HepG2 (cell line): ENCODE measurements around the gene NUBP2. TPM values are rescaled to one million over a fixed set of nuclear protein-coding genes. Genes with fewer than 3 reads are reported as not detected.

Experiments used
- ATF7-NPFF ChIP-seq: sonication (generic); formaldehyde crosslinking; IDR thresholded peaks from 2 replicates; pipeline ENCODE4 v1.8.1; 2023; ENCODE audit warnings: mild to moderate bottlenecking, low read depth, missing genetic modification reagents, moderate library complexity
- FIP1L1 ChIP-seq: fragments of 200-400 bp; formaldehyde crosslinking; IDR thresholded peaks from 2 replicates; pipeline ENCODE4 v1.6.1; 2018; ENCODE audit warnings: low read depth, mild to moderate bottlenecking, low read length, moderate library complexity, borderline replicate concordance; ENCODE audit not compliant: insufficient read depth
- FOSL1 ChIP-seq: sonication (generic); formaldehyde crosslinking; IDR thresholded peaks from 2 replicates; pipeline ENCODE4 v1.9.0; 2021; ENCODE audit warnings: missing genetic modification reagents, borderline replicate concordance
- HINFP ChIP-seq: sonication (generic); formaldehyde crosslinking; IDR thresholded peaks from 2 replicates; pipeline ENCODE4 v1.4.0; 2020; ENCODE audit warnings: low read depth, mild to moderate bottlenecking, missing genetic modification reagents
- LCORL ChIP-seq, 2 experiments: fragments of 450-650 bp in 1 of 2; sonication (generic) in 1 of 2; formaldehyde crosslinking in 1 of 2; IDR thresholded peaks; 2 replicates each; pipeline versions ENCODE4 v1.5.0 to v1.6.1; 2017 to 2020; ENCODE audit warnings: antibody characterized with exemption in 1 of 2, missing genetic modification reagents in 1 of 2
- NRL ChIP-seq: sonication (generic); formaldehyde crosslinking; IDR thresholded peaks from 2 replicates; pipeline ENCODE4 v1.5.0; 2020; ENCODE audit warnings: missing genetic modification reagents, mild to moderate bottlenecking, moderate library complexity, borderline replicate concordance
- RARG ChIP-seq: sonication (generic); formaldehyde crosslinking; IDR thresholded peaks from 2 replicates; pipeline ENCODE4 v1.4.0; 2020; ENCODE audit warnings: low read depth, mild to moderate bottlenecking, missing genetic modification reagents
- TSC22D2 ChIP-seq: sonication (generic); formaldehyde crosslinking; IDR thresholded peaks from 2 replicates; pipeline ENCODE4 v1.5.1; 2020; ENCODE audit warnings: missing genetic modification reagents, mild to moderate bottlenecking, borderline replicate concordance
- ZNF326 ChIP-seq: sonication (generic); formaldehyde crosslinking; IDR thresholded peaks from 2 replicates; pipeline ENCODE4 v1.4.0; 2020; ENCODE audit warnings: missing genetic modification reagents, borderline replicate concordance
- ZNF362 ChIP-seq: sonication (generic); formaldehyde crosslinking; IDR thresholded peaks from 2 replicates; pipeline ENCODE4 v1.4.0; 2020; ENCODE audit warnings: missing genetic modification reagents, mild to moderate bottlenecking, borderline replicate concordance
- ZNF569 ChIP-seq: sonication (generic); formaldehyde crosslinking; IDR thresholded peaks from 2 replicates; pipeline ENCODE4 v1.5.0; 2020; ENCODE audit warnings: mild to moderate bottlenecking, missing genetic modification reagents, moderate library complexity, borderline replicate concordance
- ZNF670 ChIP-seq: sonication (generic); formaldehyde crosslinking; IDR thresholded peaks from 2 replicates; pipeline ENCODE4 v1.8.0; 2022; ENCODE audit warnings: mild to moderate bottlenecking, missing genetic modification reagents, borderline replicate concordance
- ZNF800 ChIP-seq: sonication (generic); formaldehyde crosslinking; IDR thresholded peaks from 2 replicates; pipeline ENCODE4 v1.4.0; 2020; ENCODE audit warnings: missing genetic modification reagents
- ZNF83 ChIP-seq: sonication (generic); formaldehyde crosslinking; IDR thresholded peaks from 2 replicates; pipeline ENCODE4 v1.4.0; 2020; ENCODE audit warnings: missing genetic modification reagents, mild to moderate bottlenecking, borderline replicate concordance
- ZZZ3 ChIP-seq: sonication (generic); formaldehyde crosslinking; IDR thresholded peaks from 2 replicates; pipeline ENCODE4 v1.4.0; 2020; ENCODE audit warnings: missing genetic modification reagents, mild to moderate bottlenecking, borderline replicate concordance
- polyA plus RNA-seq, 8 experiments: library from polyadenylated mRNA; depleted of rRNA in 3 of 8; stranded (reverse) in 7 of 8; unstranded in 1 of 8; fragments of >200 nt; fragmentation: Illumina TruSeq in 4 of 8; extraction: Trizol in 4 of 8; gene quantifications; 2 replicates each; pipeline versions ENCODE4 v1.2.1 to v1.2.3, GENCODE V29; 2011 to 2016; ENCODE audit warnings: low read depth in 4 of 8, missing spikeins in 1 of 8, mixed read lengths in 1 of 8; ENCODE audit not compliant: insufficient read depth in 1 of 8
- total RNA-seq, 5 experiments: library from RNA; depleted of rRNA; stranded (reverse); fragments of >200 nt; fragmentation: Illumina TruSeq; extraction: Trizol; gene quantifications; 2 replicates each; pipeline ENCODE4 v1.2.3, GENCODE V29; 2016; ENCODE audit warnings: low read depth in 1 of 5
- TF ChIP-seq, protein P1 (sequence below): sonication (generic); IDR thresholded peaks from 2 replicates; pipeline ENCODE4 v1.6.1; 2016; ENCODE audit warnings: low read depth, borderline replicate concordance
- TF ChIP-seq, protein P2 (sequence below): sonication (generic); formaldehyde crosslinking; IDR thresholded peaks from 2 replicates; pipeline ENCODE4 v1.4.0; 2020; ENCODE audit warnings: mild to moderate bottlenecking, low read depth, missing genetic modification reagents
- TF ChIP-seq, protein P3 (sequence below): sonication (generic); formaldehyde crosslinking; IDR thresholded peaks from 2 replicates; pipeline ENCODE4 v1.4.0; 2020; ENCODE audit warnings: mild to moderate bottlenecking, missing genetic modification reagents

NUBP2 gene
- total and polyA plus RNA-seq, 2 of the 13 experiments (the other 11 are each of a cell fraction or from before 2014, with no cell fraction given): 25.7 to 61.5 TPM

- TF ChIP-seq LCORL (IDR thresholded peaks at IDR 0.05) (no peak), LCORL (CRISPR knock-in tag; IDR thresholded peaks at IDR 0.05) (peak; percentile 74), ZZZ3 (CRISPR knock-in tag) (peak; percentile 90; the same call in 1 of the 2 replicates), ZNF83 (CRISPR knock-in tag) (no peak), ZNF670 (CRISPR knock-in tag) (peak; percentile 67), TSC22D2 (CRISPR knock-in tag) (no peak), ZNF800 (peak; percentile 83; the same call in 1 of the 2 replicates), FOSL1 (CRISPR knock-in tag) (peak; percentile 44; the same call in 1 of the 2 replicates), ATF7-NPFF (CRISPR knock-in tag) (peak; percentile 90), FIP1L1 (no peak), ZNF569 (CRISPR knock-in tag) (no peak), ZNF326 (CRISPR knock-in tag) (no peak), ZNF362 (no peak; the same call in 1 of the 2 replicates), RARG (CRISPR knock-in tag) (no peak), HINFP (CRISPR knock-in tag) (peak; percentile 96), NRL (no peak)
- TF ChIP-seq, protein P1, sequence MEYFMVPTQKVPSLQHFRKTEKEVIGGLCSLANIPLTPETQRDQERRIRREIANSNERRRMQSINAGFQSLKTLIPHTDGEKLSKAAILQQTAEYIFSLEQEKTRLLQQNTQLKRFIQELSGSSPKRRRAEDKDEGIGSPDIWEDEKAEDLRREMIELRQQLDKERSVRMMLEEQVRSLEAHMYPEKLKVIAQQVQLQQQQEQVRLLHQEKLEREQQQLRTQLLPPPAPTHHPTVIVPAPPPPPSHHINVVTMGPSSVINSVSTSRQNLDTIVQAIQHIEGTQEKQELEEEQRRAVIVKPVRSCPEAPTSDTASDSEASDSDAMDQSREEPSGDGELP: peak; percentile 6; the same call in 1 of the 2 replicates
- TF ChIP-seq, protein P2, sequence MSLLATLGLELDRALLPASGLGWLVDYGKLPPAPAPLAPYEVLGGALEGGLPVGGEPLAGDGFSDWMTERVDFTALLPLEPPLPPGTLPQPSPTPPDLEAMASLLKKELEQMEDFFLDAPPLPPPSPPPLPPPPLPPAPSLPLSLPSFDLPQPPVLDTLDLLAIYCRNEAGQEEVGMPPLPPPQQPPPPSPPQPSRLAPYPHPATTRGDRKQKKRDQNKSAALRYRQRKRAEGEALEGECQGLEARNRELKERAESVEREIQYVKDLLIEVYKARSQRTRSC (CRISPR knock-in tag): no peak; the same call in none of the 2 replicates
- TF ChIP-seq, protein P3, sequence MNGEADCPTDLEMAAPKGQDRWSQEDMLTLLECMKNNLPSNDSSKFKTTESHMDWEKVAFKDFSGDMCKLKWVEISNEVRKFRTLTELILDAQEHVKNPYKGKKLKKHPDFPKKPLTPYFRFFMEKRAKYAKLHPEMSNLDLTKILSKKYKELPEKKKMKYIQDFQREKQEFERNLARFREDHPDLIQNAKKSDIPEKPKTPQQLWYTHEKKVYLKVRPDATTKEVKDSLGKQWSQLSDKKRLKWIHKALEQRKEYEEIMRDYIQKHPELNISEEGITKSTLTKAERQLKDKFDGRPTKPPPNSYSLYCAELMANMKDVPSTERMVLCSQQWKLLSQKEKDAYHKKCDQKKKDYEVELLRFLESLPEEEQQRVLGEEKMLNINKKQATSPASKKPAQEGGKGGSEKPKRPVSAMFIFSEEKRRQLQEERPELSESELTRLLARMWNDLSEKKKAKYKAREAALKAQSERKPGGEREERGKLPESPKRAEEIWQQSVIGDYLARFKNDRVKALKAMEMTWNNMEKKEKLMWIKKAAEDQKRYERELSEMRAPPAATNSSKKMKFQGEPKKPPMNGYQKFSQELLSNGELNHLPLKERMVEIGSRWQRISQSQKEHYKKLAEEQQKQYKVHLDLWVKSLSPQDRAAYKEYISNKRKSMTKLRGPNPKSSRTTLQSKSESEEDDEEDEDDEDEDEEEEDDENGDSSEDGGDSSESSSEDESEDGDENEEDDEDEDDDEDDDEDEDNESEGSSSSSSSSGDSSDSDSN: peak; percentile 98
These were observed 9.7 kb upstream of the NUBP2 start, which contains the start of gene MRPS34 (continued) for GRCh38 chr16:1772908-1773702.
